Measurements from ENCODE around the gene TTC27.

DNA sequence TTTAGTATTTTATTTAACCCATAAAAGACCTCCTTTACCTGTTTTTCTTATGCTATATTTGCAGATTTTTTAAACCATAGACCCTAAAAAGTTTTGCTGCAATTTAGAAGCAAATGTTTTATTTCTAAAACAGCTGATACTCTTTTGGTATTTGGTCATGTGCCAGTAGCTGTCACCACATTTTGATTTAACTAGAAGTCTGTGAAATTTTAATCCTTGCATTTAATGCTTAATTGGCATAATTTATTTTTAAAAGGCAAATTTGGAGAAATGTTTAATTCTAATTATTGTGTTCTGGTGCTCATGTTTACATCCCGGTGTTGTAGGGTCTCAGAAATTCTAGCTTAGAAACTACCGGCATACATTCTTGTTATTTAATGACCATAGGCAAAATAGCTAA lies 111.8 kb downstream of the TTC27 start:
- TF ChIP-seq, protein P1, sequence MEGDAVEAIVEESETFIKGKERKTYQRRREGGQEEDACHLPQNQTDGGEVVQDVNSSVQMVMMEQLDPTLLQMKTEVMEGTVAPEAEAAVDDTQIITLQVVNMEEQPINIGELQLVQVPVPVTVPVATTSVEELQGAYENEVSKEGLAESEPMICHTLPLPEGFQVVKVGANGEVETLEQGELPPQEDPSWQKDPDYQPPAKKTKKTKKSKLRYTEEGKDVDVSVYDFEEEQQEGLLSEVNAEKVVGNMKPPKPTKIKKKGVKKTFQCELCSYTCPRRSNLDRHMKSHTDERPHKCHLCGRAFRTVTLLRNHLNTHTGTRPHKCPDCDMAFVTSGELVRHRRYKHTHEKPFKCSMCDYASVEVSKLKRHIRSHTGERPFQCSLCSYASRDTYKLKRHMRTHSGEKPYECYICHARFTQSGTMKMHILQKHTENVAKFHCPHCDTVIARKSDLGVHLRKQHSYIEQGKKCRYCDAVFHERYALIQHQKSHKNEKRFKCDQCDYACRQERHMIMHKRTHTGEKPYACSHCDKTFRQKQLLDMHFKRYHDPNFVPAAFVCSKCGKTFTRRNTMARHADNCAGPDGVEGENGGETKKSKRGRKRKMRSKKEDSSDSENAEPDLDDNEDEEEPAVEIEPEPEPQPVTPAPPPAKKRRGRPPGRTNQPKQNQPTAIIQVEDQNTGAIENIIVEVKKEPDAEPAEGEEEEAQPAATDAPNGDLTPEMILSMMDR (IDR thresholded peaks at IDR 0.05; ENCODE audit: poor library complexity, severe bottlenecking) = no peak
- no peak for TF ChIP-seq TAF1 (IDR thresholded peaks at IDR 0.05; ENCODE audit: low read depth)
- TF ChIP-seq EP300 (conservative IDR thresholded peaks at IDR 0.05; ENCODE audit: poor library complexity, severe bottlenecking) = no peak

Measured in neural cell (in vitro differentiated cells).